Lower leg skin (tissue), 4 donors: Measurements from ENCODE around the gene LRRN3. TPM values are rescaled to one million over a fixed set of nuclear protein-coding genes. Genes with fewer than 3 reads are reported as not detected.

Source experiments
- DNase-seq, 2 donors: peaks; one replicate each; pipeline ENCODE4 v3.0.0-alpha.2; 2019; ENCODE audit warnings: low spot score in 2 of 2
- H3K4me3 ChIP-seq: fragments of 200-600 bp; sonication (generic); 2 replicates; pipeline ENCODE4 v1.5.1; 2017; ENCODE audit warnings: mild to moderate bottlenecking, low read depth; ENCODE audit not compliant: poor library complexity, severe bottlenecking
- POLR2A ChIP-seq, 2 donors: fragments of 450-650 bp; IDR thresholded peaks; one replicate each; pipeline ENCODE4 v1.6.1; 2016 to 2017; ENCODE audit warnings: antibody characterized with exemption in 2 of 2, mild to moderate bottlenecking in 1 of 2, moderate library complexity in 1 of 2
- WGBS, 2 donors: methylation state at CpG; one replicate each; pipeline ENCODE4 v1.1.5; 2018; 5-methylcytosine and 5-hydroxymethylcytosine counted together
- intact Hi-C: fragments of 100-400 bp; cut with DNase I; formaldehyde crosslinking; loops from one replicate; pipeline ENCODE4 v1.15.0; 2023; ENCODE audit warnings: low total_unique reads
- total RNA-seq, 4 donors: library from RNA; depleted of rRNA; stranded (reverse); fragments of >200 nt; gene quantifications; one replicate each; pipeline ENCODE4 v1.1.0, GENCODE V29; 2016
- TF ChIP-seq, protein P1 (sequence below), 3 donors: fragments of 450-650 bp; IDR thresholded peaks; one replicate each; pipeline ENCODE4 v1.5.1; 2016; ENCODE audit warnings: antibody characterized with exemption in 3 of 3, mild to moderate bottlenecking in 3 of 3, moderate library complexity in 2 of 3

LRRN3 gene
- total RNA-seq, 4 donors from 2014 or later = 0.16 TPM; not detected in 3

DNA sequence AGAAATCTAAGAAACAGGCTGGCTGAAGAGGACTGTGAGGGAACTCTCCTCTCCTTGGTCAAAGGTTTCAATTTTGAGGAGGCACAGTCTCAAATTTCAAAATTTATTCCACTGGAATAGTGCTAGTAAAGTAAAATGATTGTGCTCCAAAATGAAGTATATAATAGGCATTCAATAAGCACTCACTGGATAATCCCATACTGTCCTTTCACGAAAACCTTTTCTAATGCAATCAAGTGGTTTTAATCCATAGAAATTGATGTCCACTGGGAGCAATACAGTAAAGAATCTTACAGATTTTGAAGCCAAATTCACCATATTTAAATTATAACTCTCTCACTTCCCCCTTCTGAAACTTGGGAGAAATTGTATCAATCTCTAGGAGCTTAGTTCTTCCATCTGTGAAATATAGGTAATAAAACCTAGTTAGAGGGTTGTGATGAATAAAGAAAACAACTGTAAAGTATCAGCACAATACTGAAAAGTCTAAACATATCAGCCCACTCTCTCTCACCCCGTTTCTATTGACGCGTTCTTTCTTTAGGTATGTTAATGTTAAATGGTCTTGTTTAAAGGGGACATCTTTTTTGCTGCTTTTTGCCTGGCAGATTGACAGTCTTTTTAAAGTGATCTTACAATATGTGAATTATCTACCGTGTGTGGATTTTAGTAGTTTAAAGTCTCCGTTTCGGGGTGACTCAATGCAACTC is 40.8 kb upstream of the LRRN3 start:
- H3K4me3 ChIP-seq = no peak overlapping the region
- no peak for DNase-seq
- WGBS, 2 donors = 72 to 76% methylated on average over 7 of the region's 7 CpGs
- intact Hi-C loops = no loop called here
- no peak for TF ChIP-seq POLR2A (IDR thresholded peaks at IDR 0.05)
- TF ChIP-seq, protein P1, sequence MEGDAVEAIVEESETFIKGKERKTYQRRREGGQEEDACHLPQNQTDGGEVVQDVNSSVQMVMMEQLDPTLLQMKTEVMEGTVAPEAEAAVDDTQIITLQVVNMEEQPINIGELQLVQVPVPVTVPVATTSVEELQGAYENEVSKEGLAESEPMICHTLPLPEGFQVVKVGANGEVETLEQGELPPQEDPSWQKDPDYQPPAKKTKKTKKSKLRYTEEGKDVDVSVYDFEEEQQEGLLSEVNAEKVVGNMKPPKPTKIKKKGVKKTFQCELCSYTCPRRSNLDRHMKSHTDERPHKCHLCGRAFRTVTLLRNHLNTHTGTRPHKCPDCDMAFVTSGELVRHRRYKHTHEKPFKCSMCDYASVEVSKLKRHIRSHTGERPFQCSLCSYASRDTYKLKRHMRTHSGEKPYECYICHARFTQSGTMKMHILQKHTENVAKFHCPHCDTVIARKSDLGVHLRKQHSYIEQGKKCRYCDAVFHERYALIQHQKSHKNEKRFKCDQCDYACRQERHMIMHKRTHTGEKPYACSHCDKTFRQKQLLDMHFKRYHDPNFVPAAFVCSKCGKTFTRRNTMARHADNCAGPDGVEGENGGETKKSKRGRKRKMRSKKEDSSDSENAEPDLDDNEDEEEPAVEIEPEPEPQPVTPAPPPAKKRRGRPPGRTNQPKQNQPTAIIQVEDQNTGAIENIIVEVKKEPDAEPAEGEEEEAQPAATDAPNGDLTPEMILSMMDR (IDR thresholded peaks at IDR 0.05) = no peak

DNA sequence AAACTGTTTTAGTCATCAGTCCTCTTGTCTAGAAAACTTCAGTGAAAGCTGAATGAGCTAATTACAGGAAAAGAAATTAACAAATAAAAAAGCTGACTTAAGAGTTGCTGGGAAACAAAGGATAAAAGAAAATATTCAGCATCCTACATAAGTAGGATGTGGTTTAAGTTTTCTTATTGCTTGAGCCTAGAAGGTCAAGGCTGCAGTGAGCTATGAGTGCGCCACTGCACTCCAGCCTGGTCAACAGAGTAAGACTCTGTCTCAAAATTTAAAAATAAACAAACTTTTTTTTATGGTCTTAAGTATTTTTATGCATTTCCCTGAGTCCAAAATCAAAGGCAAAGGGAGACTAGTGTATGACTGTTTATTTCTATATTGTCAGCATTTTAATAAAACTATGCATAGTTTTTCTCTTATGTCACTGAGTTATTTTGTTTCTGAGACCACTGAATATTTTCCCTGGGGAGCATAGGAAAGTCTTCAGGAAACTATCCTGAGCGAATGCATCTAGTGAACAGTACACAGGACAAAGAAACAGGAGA is 40.0 kb upstream of the LRRN3 start:
- intact Hi-C loops = no loop called here

DNA sequence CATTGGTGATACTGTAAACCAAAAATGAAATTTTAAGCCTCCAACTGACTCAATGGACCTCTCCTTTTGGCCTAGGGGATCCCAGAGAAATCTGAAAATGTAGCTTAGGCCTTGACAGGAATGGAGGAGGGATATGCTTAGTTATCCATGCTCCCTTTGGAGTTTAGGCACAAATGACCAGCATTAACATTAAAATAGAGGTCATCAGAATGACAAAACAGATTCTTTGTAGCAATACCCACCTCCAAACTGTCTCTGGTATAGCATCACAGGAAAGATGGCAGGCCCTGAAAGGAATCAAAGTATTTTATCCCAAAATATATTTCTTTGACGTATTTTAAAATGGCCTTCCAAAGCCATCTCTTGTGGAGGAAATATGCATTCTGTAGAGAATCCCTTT is 39.1 kb upstream of the LRRN3 start:
- TF ChIP-seq, protein P1 (IDR thresholded peaks at IDR 0.05) = no peak
- no peak for TF ChIP-seq POLR2A (IDR thresholded peaks at IDR 0.05)
- no peak for DNase-seq
- intact Hi-C loops = no loop called here
- no peak overlapping the region for H3K4me3 ChIP-seq
- WGBS, 2 donors = 98 to 100% methylated on average over 1 of the region's 1 CpG

More for the DNA sequence above, 40.0 kb upstream of the LRRN3 start:
- 80 to 84% methylated on average over 2 of the region's 2 CpGs for WGBS, 2 donors
- TF ChIP-seq POLR2A (IDR thresholded peaks at IDR 0.05) = no peak
- TF ChIP-seq, protein P1 (IDR thresholded peaks at IDR 0.05) = no peak
- DNase-seq = no peak
- no peak overlapping the region for H3K4me3 ChIP-seq

DNA sequence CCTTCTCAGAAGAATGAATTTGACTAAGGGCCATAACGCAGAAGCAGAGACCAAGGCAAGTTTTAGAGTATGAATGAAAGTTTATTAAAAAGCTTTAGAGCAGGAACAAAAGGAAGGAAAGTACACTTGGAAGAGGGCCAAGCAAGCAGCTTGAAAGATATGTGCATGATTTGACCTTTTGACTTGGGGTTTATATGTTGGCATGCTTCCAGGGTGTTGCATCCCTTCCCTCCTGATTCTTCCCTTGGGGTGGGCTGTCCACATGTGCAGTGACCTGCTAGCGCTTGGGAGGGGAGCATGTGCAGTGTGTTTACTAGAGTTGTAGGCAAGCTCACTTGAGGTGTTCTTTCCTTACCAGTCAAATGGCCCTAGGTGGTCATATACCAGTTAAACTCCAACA is 37.9 kb upstream of the LRRN3 start:
- no peak for TF ChIP-seq POLR2A (IDR thresholded peaks at IDR 0.05)
- TF ChIP-seq, protein P1 (IDR thresholded peaks at IDR 0.05) = no peak
- DNase-seq = no peak
- 80 to 92% methylated on average over 2 of the region's 2 CpGs for WGBS, 2 donors
- intact Hi-C loops = no loop called here
- H3K4me3 ChIP-seq = no peak overlapping the region

DNA sequence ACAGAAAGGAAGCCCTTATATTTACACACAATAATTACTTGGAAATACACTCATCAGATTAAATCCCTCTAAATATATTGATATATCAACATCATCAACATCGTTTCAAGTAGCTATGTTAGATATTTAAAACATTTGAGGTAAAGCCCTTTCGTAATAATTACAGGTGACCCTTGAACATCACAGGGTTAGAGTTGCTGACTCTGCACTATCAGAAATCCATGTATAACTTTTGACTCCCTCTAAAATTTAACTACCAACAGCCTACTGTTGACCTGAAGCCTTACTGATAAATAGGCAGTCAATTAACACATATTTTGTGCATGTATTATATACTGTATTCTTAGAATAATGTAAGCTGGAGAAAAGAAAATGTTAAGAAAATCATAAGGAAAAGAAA is 34.6 kb upstream of the LRRN3 start:
- H3K4me3 ChIP-seq = no peak overlapping the region
- no peak for TF ChIP-seq POLR2A (IDR thresholded peaks at IDR 0.05)
- TF ChIP-seq, protein P1 (IDR thresholded peaks at IDR 0.05) = no peak
- DNase-seq = no peak
- 91 to 94% methylated on average over 2 of the region's 2 CpGs for WGBS, 2 donors
- intact Hi-C loops = no loop called here
